PC-3 (cell line): ENCODE results near the gene ATG2A.

Source experiments
- EZH2 ChIP-seq: fragments of 300-600 bp; sonication (generic); IDR thresholded peaks from one replicate; pipeline ENCODE4 v1.6.1; 2017; ENCODE audit warnings: antibody characterized with exemption, mild to moderate bottlenecking, low read length; ENCODE audit not compliant: unreplicated experiment
- EZH2phosphoT487 ChIP-seq: fragments of 300-600 bp; sonication (generic); IDR thresholded peaks from 2 replicates; pipeline ENCODE4 v1.6.1; 2018; ENCODE audit warnings: mild to moderate bottlenecking, antibody characterized with exemption, low read length, borderline replicate concordance
- TF ChIP-seq, protein P1 (sequence below): fragments of 300-600 bp; sonication (generic); conservative IDR thresholded peaks from 2 replicates; pipeline ENCODE4 v1.5.1; 2017; ENCODE audit warnings: antibody characterized with exemption, low read depth, mild to moderate bottlenecking, low read length

GRCh38 chr11:64925536-64926436 is 8.8 kb upstream of the ATG2A start:
- TF ChIP-seq, protein P1, sequence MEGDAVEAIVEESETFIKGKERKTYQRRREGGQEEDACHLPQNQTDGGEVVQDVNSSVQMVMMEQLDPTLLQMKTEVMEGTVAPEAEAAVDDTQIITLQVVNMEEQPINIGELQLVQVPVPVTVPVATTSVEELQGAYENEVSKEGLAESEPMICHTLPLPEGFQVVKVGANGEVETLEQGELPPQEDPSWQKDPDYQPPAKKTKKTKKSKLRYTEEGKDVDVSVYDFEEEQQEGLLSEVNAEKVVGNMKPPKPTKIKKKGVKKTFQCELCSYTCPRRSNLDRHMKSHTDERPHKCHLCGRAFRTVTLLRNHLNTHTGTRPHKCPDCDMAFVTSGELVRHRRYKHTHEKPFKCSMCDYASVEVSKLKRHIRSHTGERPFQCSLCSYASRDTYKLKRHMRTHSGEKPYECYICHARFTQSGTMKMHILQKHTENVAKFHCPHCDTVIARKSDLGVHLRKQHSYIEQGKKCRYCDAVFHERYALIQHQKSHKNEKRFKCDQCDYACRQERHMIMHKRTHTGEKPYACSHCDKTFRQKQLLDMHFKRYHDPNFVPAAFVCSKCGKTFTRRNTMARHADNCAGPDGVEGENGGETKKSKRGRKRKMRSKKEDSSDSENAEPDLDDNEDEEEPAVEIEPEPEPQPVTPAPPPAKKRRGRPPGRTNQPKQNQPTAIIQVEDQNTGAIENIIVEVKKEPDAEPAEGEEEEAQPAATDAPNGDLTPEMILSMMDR, result no peak
- TF ChIP-seq EZH2phosphoT487, result no peak
- no peak for TF ChIP-seq EZH2
